ENCODE data around the gene C12orf42.
"Not testable (repeated sequence)": the region's sequence is repeated elsewhere in the genome, so short reads cannot be mapped to it uniquely, and the experiment has no call there.

C12orf42 gene

GRCh38 chr12:103442822-103443221, 52.9 kb downstream of the C12orf42 start:
- DNase-seq (ENCODE audit: insufficient read length, low spot score), result no peak
- TF ChIP-seq CTCF (IDR thresholded peaks at IDR 0.05; ENCODE audit: insufficient read depth, missing control alignments), result no peak
- FAIRE-seq, result peak; percentile 38

GRCh38 chr12:103442182-103442555, 53.6 kb downstream of the C12orf42 start:
- no peak for FAIRE-seq
- no peak for TF ChIP-seq CTCF (IDR thresholded peaks at IDR 0.05; ENCODE audit: insufficient read depth, missing control alignments)
- DNase-seq (ENCODE audit: insufficient read length, low spot score), result no peak

GRCh38 chr12:103441437-103442181, 54.2 kb downstream of the C12orf42 start:
- FAIRE-seq, result no peak
- DNase-seq (ENCODE audit: insufficient read length, low spot score), result no peak
- TF ChIP-seq CTCF (IDR thresholded peaks at IDR 0.05; ENCODE audit: insufficient read depth, missing control alignments), result no peak

GRCh38 chr12:103434165-103435105, 61.3 kb downstream of the C12orf42 start:
- FAIRE-seq; DNase-seq (ENCODE audit: insufficient read length, low spot score): not testable (repeated sequence)

- FAIRE-seq, result no peak
- no peak for DNase-seq (ENCODE audit: insufficient read length, low spot score)
- no peak for TF ChIP-seq CTCF (IDR thresholded peaks at IDR 0.05; ENCODE audit: insufficient read depth, missing control alignments)
Measured at GRCh38 chr12:103431950-103432349, 63.8 kb downstream of the C12orf42 start.

GRCh38 chr12:103431387-103431786, 64.4 kb downstream of the C12orf42 start:
- TF ChIP-seq CTCF (IDR thresholded peaks at IDR 0.05; ENCODE audit: insufficient read depth, missing control alignments), result no peak
- no peak for FAIRE-seq
- DNase-seq (ENCODE audit: insufficient read length, low spot score), result no peak

GRCh38 chr12:103425674-103426073, 70.1 kb downstream of the C12orf42 start:
- DNase-seq (ENCODE audit: insufficient read length, low spot score); FAIRE-seq: not testable (repeated sequence)

GRCh38 chr12:103424849-103425586, 70.8 kb downstream of the C12orf42 start:
- not testable (repeated sequence) for DNase-seq (ENCODE audit: insufficient read length, low spot score); FAIRE-seq
